ENCODE data around the gene TOP2A. TPM values are rescaled to one million over a fixed set of nuclear protein-coding genes. Genes with fewer than 3 reads are reported as not detected.

TOP2A gene
- polyA plus RNA-seq, 1 donor = 259 TPM

DNA sequence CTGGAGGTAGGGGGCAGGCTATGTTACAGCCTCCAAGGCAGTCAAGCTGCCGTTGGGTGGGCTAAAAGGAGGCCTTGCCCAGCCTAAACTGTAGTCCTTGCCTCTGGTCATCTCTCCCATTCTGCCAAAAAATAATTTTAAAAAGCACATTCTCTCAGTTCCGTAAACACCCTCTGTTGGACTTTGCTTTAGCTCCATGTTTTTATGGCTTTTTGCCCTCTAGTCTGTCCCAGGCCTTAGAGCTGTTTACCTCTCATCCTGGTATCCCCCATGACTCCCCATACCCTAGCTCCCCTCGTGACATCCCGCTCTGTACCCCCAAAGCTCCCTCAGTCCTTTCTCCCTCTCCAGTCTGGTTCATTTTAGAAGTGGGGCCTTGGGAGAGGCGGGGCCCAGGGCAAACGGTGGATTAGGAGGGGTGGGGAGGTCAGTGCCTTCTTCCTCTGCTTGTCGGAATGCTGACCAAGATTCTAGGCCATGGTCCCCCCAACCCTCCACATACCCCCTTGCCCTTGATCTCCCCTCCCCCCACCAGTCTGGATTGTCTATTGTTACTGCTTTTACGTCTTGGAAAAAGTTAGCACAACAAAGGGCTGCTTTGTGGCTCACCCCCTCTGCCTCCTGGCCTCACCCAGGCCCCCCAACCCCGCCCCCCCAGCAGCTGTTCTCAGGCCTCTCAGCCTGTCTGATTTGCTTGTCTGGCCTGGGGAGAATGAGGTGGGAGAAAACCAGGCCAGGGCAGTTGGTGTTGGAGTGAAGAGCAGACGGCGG is 71.5 kb downstream of the TOP2A start:
- DNase-seq = no peak

DNA sequence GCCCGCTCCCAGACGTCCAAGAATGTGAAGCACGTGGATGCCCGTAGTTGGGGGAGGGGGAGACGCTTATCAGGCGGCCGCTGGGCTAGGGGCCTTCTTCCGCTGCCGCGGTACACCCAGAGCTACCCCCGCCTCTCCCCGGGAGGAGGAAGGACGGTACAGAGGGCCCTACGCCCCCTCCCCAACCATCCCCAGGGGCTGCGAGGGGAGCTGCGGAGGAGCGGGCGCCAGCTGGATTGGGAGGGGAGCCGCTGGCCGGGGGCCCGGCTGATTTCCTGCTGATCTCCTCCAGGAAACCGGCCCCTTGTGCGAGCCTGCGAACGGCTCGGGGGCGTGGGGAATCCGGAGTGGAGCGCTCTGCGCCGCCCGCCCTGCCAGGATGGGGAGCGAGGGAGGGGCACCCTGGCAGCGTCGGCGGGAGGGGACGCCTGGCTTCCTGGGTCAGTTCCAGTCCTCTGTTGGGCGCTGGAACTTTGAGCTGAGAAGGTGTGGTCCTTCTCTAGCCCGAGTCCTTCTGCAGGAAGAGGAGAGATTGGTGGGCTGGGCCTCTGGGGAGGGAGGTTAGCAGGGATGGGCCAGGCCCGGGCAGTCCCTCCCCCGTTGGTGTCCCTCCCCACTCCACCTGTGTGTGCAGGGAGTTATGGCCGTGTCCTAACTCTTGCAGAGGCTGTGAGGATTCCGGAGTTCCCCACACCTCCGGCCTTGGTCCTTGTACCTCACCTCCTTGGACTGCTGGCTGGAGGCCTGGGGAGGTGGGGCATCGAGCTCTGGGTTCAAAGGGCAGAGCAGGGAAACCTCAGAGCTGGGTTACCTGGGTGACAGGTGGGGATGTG is 72.3 kb downstream of the TOP2A start:
- no peak for DNase-seq

DNA sequence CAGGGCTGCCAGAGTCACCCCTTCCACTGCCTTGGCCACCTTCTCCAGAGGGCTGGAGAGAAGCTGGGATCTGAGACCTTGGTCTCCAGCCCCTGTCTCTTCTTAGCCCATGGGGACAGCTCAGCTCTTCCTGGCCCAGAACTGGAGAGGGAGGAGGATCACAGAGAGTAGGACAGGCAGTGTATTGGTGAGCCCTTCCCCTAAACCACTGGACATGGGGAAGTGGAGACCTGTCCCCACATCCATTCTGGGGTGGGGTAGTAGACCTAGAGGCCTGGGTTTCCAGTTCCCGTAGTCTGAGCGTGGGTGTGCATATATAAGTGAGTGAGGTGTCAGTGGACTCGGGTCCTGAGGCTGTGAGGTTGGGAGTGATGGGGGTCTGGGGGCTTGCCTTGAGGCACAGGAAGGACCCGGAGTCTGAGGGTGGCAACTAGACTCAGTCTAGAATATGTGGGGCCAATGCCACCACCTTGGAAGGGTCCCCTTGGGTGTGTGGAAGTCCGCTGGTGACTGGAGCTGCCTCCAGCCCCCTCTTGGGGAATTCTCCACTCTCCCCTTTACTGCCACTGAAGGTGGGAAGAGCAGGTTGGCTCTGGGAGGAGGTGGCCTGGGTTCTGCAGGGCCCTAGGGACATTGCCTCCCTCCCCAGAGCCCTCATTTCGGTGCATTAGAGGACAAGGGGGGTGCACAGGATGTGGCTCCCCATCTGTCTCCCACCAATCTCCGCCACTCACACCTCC is 73.1 kb downstream of the TOP2A start:
- DNase-seq = no peak

DNA sequence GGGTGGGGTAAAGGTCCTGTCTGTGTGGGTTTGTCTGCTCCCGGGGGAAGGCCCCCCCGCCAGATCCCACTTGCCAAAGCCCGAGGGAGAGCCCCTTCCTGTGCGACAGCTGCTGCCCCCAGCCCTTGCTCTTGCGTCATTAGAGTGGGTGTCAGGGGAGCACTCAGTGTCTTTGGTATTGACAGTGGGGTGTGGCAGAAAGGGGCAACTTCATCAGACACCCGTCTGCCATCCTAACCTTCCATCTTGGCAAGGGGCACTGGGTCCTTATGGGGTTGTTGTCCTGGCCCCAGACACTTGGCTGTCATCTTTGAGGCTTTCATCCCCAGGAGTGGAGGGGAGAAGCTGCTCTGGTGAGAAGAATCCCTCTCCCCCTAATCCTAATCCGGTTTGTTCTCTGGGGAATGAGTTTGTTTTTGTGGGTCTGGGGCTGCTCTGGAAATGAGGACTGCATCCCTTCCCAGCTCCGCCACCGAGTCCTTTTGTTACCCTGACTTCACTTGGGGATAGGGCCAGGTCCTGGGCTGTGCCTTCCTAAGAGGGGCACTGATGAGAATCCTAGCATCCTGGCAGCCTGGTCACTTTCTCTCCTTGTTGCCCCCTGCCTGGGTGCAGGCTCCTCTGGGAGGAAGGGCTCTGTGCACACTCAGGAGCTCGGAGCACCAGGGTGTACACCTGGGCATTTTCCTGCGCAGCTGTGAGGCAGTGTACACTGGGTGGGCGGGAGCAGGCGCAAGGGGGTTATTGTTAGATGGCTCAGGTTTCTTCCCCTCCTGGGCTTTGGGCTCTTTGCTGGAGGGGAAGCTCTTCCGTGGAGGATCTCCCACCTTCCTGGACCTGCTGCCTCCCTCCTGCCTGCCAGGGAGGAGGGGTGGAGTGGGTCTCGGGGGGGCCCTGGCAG is 74.2 kb downstream of the TOP2A start:
- DNase-seq = no peak

DNA sequence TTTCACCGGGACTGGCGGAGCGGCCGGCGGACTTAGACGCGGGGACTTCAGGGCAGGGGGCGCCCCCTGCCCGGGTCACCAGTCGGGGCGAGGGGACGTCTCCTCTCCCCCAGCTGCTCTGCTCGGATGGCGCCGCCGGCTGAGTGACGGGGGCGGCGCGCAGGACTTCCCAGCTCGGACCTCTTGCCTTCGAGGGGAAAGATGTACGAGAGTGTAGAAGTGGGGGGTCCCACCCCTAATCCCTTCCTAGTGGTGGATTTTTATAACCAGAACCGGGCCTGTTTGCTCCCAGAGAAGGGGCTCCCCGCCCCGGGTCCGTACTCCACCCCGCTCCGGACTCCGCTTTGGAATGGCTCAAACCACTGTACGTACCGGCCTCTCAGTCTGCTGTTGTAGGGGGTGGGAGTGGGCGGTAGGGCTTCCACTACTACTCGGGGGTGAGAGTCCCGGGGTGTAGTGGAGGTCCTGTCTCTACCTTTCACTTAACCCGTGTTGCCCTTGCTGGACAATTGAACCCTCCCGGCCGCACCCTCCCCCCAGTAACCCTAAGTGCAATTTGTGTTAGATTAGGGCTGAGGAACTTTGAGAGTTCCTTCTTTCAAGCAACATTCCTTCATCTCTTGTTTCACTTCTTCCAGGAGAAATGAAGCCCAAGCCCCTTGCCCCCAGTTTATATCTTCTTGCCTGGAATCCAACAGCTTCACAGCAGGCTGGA is 75.0 kb downstream of the TOP2A start:
- DNase-seq = no peak

DNA sequence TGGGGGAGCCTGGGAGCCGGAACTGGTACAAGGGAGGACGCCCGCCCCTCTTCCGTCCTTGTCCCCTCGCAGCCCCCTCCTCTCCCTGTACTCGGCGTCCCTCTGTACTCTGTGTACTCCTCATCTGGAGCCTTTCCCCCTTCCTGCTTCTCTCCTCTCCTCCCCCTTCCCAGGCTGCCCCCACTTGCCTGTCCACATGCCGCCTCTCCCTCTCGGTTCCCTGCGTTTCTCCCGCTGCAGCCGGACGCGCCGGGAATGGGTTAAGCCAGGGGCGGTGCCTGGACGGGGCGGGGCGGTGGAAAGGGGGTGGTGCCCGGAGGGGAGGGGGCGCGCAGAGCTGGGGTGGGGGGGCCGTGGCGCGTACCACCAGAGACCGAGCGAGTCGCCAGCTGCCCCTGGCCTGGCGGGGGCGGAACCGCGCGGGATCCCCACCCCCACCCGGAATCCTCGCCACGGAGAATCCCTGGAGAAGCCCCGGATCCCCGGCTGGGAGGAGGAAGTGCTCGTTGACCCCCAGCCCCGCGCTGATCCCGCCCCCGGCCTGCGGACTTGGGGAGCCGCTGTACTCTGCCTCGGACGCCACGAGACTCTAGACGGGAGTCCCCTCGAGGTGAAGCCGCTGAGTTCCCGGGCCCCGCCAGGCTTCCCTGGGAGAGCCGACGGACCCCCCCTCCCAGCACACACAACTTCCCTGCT is 75.7 kb downstream of the TOP2A start:
- DNase-seq = peak; percentile 82

DNA sequence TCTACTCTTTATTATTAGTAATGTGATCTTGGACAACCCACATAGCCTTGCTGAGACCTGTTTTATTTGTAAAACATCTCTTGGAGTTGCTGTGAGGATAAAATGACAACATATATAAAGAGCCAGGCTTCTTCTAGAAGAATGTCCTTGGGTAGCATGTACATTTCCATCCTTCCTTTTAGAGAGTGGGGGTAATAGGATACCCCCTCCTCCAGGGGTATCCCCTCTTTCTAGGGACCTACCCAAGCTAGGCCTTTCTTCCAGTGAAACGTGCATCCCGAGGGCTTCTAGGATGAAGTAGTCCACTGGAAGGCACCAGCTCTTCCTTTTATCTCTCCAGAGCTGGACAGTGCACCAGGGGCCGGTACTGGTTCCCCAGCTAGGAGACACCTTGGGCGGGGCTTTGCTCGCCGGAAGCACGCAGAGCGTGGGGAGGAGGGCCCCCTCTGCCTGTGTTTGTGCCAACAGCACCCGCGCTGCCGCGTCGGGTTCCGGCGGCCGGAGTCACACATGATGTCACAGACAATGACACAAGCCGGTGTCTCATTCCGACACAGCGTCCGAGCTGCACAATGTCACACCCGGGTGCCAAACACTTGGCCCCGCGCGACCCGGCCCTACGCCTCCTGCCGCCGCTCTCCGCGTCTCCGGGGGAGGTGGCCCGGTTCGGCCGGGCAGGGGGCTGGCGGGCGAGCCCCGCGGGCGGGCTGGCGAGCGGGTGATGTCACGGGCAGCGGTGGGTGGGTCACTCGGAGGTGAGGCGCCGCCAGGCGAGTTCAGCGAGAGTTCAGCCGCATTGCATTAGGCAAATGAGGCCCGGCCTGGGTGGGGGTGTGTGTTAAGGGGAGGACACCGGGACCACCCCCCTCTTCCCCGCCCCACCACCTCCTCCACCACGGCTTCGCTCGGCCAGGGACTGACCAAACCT is 76.6 kb downstream of the TOP2A start:
- no peak for DNase-seq

DNA sequence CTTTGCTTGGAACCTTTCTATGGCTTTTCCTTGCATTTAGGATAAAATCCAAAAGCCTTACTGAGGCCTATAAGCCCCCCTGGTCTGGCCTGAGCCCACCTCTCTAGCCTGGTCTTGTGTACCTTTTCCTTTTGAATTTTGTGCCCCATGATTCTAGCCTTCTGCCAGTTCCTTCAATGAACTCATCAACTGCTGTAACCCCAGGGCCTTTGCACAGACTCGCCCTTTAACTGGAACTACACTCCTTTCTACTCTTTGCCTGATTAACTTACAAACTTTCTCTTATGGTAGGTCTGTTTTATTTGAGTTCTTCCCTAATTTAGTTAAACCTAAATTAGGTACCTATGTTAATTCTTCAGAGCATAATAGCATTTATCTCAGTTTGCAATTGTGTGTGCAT is 77.4 kb downstream of the TOP2A start:
- no peak for DNase-seq

DNA sequence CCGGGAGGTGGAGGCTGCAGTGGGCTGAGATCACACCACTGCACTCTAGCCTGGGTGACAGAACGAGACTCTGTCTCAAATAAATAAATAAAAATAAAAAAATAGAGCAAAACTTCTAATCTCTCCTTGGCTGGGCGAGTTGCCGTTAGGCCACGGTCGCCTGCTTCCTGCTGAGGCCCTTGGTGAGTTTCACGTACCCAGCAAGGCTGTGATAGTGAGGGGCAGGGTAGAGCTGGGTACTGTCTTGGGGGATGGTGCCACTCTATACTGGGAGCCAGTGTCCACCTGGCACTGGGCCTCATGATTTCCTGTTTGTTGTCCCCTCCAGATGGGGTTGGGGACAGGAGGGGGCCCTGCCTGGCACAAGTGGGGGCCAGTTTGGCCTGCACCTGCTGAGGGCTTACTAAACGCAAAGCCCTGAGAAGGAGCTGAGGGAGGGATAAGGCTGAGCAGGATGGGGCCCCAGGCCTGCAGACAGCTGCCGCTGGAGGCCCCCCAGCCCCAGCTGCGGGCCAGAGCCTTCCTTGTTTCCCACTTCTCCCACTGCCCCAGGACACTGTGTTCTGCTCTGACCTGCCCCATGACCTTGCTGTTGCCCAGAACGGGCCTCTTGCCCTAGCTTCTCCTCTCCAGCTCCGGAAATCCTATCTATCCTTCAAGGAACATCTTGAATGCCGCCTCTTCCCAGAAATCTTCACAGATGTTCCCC is 78.6 kb downstream of the TOP2A start:
- DNase-seq = no peak

Other genes with a start within 250 kb of the TOP2A start
- gene RAPGEFL1, start 240.4 kb downstream of the TOP2A start, polyA plus RNA-seq (ENCODE audit: insufficient read length) = 13.2 TPM
- 33.3 TPM for gene WIPF2, start 198.6 kb downstream of the TOP2A start, polyA plus RNA-seq (ENCODE audit: insufficient read length)
- gene CDC6, start 130.0 kb downstream of the TOP2A start, polyA plus RNA-seq (ENCODE audit: insufficient read length) = 32.9 TPM
- 34.3 TPM for gene RARA, start 108.7 kb downstream of the TOP2A start, polyA plus RNA-seq (ENCODE audit: insufficient read length)
- gene GJD3, start 53.2 kb downstream of the TOP2A start, polyA plus RNA-seq (ENCODE audit: insufficient read length) = not detected
- gene IGFBP4, start 25.6 kb upstream of the TOP2A start, polyA plus RNA-seq (ENCODE audit: insufficient read length) = 305 TPM
- gene TNS4, start 83.7 kb upstream of the TOP2A start, polyA plus RNA-seq (ENCODE audit: insufficient read length) = 0.10 TPM
- 0.20 TPM for gene CCR7, start 147.6 kb upstream of the TOP2A start, polyA plus RNA-seq (ENCODE audit: insufficient read length)
- 254 TPM for gene SMARCE1, start 229.9 kb upstream of the TOP2A start, polyA plus RNA-seq (ENCODE audit: insufficient read length)
- 0.12 TPM for gene KRT222, start 247.3 kb upstream of the TOP2A start, polyA plus RNA-seq (ENCODE audit: insufficient read length)

All from left kidney (tissue), 2 donors.